GM18498 (cell line): ENCODE results near the gene KCNQ1OT1.

Experiments used
- ATAC-seq: cut with Tn5 transposase; IDR thresholded peaks from one replicate; pipeline ENCODE4 v1.9.1; 2021; ENCODE audit warnings: mild to moderate bottlenecking, moderate library complexity; ENCODE audit not compliant: unreplicated experiment

Gene KCNQ1OT1

DNA sequence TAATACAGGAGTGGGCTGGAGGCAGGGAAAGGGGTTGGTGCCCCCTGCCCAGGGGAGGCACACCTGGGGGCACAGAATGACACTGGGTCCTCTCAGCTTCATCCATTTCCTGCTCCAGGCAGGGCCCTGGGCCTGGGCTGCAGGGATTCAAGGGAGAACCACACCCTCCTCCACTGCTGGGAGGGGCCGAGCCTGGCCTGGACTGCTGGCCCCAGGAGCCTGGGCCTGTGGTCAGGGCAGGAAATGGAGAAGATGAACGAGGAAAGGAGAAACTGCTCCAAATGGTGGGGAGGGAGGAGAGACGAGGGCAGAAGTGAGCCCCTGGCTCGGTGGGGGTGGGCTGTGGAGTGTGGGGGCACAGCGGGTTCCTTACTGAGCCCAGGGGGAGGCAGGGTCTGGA, 38.1 kb upstream of the KCNQ1OT1 start:
- no peak for ATAC-seq

DNA sequence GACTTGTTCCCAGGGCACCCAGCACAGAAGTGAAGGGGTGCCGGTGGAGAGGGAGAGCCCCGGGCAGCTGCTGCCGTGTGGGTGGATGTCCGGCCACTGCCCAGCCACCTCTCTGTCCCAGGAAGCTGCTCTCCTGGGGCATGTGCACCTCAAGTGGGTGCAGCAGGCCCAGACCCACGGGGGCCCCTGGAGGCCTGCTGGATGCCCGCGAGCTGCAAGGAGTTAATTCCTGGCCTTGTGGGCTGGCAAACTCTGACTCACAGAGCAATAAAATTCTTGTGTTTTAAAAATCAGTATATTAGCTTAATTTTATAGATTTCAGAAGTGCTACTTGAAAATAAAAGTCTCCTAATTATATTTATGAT, 37.4 kb upstream of the KCNQ1OT1 start:
- ATAC-seq = no peak

DNA sequence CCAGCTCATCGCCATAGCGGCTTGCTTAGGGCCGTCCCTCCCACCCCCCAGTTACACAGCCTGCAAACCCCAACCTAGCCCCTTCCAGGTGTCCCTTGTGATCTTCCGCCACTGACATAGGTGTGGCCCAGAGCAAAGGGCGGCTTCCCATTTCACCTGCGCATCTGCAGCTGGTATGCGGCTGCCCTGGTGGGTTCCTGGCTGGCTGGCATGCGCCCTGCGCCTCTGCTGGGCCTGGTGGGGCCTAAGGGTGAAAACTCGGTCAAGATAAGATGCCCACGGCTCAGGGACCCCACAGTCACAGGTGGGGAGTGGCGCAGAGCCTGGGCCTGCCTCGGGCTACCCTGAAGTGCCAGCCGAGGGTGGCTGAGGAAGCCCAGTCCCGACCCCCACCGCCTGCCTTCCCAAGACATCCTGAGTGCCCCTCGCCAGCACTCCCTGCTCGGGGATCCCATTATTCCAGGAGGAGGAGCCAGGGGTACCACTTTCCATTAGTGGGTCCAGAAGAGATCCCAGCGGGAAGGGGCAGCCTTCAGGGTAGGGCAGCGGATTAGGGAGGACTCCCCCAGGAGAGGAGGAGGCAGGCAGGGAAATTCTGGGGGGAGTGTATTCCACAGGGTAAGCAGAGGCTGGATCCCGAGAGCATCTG, 36.9 kb upstream of the KCNQ1OT1 start:
- ATAC-seq = no peak

DNA sequence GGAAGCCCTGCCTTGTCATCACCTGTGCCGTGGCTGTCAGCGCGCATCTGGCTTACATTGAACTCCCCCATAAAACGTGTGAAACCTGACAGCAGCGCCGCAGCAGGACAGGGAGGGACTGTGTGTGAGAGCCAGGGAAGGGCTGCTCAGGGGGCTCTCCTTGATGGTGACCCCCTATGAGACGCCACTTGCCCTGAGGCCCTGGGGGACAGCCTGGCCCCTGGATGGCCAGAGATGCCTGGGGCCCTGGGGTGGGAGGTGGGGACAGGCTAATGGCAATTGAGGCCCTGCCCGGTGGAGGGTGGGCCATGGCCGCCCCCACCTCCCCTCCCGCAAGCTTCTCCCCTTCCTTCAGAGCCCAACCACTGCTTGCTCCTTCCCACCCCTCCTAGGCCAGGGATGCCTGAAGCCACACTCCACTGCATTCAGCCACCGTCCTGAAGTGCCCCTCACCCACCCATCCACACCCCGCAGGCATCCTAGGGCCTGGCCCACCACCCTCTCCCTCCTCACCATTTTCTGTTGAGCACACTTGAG, 35.3 kb upstream of the KCNQ1OT1 start:
- ATAC-seq = no peak

DNA sequence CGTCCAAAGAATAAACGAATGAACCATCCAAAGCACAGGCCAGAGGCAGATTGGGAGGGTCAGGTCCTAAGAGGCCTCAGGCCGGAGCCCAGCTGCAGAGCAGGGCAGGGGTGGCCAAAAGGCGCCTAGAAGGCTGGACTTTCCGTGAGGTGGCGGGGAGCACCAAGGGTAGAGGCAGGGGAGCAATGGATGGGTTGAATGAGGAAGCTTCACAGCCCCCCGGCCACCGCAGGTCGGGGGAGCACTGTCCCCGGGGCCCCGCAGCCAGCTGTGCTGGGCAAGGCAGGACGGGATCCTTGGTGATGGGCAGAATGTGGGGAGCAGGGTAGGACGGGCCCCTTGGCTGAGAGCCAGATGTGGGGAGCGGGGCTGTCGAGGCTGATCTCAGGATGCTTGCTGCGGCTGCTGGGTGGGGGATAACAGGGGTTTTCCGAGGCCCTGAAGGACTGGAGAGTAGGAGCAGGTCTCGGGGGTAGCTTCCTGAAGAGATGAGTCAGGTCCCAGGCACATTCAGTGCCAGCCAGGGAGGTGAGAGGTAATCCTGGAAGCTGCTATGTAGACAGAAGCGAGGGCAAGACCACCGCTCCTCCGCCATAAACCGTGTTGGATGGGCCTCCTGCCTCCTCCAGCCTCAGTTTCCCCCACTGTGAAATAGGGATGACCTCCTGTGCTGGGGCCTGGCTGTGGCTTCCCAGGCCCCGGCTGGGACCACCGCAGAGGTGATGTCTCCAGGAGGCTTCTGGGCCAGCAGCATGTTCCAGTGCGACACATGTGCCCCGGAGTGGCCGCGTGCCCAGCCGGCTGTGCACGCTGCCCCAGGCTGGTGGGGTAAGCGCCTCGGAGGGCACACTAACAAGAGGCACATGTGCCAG, 34.6 kb upstream of the KCNQ1OT1 start:
- no peak for ATAC-seq

DNA sequence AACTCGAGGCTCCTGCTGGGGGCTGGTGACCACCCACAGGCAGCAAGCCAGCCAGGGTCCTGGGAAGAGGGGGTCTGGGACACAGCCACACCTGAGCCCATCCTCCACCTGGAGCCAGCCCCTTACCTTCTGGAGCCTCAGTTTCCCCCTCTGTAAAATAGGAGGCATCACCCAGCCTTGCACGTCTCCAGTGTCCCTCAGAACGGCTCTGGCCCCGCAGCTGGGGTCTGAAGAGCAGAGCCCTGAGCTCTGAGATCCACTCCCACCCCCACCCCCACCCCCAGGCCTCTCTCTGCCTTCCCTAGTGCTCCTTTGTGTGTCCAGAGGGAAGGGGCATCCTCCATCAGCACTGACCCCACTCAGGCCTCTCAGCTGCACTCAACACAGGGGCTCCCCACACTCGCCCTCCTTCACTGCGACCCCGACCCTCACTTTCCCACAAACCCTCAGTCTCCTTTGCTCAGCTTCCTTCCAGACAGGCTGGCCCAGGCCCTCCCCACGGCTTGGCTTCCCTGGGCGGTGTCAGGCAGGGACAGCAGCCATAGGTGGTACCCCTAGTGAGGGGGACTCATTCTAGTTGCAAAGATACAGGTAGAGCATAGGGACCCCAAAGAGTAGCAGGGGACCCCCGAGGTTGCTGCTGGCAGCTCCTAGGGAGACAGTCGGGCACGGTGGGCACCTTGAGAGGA, 33.3 kb upstream of the KCNQ1OT1 start:
- ATAC-seq = no peak

DNA sequence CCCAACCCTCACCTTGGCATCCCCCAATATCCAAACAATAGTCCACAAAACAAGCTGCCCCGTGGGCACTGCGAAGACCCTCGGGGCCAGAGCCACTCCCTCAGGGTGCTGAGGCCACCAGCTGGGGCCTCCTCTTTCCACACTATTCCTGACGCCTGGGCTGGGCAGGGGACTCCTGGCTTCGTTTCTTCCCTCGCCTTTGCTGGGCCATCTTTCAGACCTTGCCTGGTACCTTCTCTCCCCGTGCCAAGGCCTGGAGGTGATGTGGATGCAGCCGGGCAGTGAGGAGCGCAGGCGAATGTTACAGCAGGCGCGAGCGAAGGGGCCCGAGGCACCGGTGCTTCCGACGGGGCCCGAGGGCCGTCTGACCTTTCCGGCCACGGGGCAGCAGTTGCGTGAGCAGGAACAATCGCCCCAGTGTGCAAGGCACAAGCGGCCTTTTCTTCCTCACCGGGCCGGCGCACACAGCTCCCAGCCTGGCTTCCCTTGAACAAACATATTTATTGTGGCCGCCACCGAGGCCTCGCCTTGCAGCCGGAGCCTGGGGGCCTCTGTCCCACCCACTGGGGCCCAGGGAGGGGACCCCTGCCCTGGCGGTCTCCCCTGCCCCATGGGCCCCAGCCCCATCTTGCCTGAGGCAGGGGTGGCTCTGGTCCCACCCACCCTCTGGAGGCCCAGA, 32.6 kb upstream of the KCNQ1OT1 start:
- no peak for ATAC-seq

DNA sequence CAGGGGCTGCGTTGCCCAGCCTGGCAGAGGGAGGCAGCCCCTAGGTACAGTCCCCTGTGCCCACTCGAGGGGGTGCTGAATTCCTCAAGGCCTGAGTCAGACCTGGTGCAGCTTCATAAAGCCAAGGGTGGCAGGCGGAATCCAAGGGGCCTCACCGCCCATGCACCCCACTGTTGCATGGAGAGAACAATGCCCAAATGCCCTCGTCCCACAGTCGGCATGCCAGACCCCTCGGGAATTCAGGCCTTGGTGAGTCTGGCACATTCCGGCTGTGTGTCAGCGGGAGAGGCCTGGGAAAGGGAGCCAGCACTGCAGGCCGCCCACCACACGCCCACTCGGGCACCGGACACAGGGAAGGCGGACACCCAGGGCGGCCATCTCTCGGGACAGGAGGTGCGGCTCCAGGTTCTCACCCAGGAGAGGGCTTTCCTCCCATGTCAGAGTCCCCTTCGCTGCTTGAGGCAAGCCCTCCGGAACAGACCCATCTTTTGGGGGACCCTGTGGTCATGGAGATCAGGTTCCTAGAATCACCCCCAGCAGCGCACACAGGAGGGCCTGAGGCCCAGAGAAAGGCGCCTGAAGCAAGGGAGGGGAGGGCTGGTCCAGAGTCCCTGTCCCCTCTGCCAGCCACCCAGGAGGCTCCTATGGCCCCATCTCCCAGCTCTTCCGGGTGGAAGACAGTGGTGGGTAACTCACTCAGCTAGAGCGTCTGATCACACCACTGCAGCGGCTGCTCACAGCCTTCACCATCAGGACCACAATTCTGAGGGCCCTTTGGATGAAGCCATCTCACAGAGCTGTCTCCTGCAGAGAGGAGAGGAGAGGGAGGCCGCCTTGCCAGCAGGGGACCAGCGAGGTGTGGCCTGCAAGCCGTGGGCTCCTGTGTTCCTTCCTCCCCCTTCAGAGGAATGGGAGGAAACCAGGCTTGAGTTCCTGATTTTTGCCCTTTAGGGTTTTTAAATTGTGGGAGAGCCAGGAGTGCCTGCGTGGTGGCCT, 31.6 kb upstream of the KCNQ1OT1 start:
- ATAC-seq = no peak

DNA sequence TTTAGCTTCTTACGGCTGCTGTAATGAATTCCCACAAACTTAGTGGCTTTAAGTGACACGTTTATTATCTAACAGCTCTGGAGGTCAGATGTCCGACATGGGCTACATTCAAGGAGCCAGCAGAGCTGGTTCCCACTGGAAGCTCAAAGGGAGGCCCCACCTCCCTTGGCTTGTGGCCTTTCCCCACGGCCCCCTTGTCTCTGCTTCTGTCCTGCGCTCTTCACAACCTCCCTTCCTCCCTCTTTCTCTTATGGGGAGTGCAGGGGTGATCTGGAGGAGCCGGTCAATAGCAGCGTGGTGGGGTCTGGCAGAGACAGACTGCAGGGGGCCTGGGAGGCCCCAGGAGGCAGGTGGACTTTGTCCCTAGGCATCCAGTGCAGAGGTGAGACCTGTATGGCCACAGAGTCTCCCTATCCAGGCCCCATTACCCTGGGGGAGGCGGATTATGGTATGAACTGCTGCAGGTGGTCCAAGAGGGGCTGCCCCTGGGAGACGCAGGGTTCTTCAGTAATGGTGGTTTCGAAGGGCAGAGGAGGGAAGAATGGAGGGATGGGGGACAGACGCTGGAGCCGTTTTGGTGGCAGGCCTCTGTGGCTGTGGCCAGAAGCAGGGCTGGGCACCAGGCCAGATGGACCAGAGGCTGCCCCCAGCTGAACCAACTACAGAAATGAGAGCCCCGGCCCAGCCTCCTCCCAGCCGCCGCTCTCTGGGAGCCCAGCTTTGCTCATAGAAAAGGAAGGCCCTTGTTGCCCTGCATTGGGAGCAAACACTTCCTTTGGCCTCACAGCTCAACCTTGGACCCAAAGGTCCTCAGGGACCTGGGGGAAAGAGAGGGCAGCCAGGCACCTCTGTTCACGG, 30.7 kb upstream of the KCNQ1OT1 start:
- no peak for ATAC-seq

DNA sequence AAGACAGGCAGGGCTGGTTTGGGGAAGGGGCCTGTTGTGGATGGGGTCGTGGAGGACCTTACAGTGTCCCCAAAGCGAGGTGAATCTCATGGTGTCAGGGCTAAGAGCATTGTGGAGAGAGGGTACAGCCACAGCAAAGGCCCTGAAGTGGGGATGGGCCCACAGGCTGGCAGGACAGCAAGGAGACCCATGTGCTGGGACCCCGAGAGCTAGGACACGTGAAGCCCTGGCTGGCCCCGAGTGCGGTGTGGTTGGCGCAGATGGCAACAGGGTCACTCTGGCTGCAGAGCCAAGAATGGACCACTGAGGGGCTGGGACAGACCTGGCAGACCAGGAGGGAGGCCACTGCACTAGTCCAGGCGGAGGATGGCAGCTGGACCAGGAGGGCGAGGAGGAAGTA, 30.0 kb upstream of the KCNQ1OT1 start:
- no peak for ATAC-seq

DNA sequence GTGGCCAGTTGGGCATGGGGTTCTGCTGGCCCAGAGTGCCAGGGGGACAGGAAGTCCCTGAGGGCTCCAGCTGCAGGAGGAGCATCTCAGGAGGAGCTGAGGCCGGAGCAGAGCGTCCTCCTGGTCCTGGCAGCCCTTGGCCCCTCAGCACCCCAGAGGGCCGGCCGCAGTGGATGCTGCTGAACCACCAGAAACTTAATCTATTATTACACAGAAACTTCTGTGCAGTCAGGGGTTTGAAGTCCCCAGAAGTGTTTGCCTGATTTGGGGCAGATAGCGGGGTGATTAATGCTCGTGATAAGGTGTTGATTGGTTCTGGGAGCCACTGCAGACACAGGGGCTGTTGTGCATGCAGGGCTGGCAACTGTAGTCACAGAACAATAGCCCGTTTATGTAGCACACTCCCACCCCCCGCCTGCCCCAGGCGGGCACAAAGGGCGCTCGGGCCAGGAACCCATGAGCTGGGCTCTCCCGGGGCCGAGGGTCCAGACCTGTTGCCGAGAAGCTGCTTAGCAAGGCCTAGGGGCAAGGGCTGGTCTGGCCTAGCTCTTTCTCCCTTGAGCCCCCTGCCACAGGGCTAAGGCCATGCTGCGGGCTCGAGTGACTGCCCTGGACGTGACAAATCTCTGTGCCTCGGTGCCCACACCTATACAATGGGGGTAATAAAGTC, 29.0 kb upstream of the KCNQ1OT1 start:
- no peak for ATAC-seq

DNA sequence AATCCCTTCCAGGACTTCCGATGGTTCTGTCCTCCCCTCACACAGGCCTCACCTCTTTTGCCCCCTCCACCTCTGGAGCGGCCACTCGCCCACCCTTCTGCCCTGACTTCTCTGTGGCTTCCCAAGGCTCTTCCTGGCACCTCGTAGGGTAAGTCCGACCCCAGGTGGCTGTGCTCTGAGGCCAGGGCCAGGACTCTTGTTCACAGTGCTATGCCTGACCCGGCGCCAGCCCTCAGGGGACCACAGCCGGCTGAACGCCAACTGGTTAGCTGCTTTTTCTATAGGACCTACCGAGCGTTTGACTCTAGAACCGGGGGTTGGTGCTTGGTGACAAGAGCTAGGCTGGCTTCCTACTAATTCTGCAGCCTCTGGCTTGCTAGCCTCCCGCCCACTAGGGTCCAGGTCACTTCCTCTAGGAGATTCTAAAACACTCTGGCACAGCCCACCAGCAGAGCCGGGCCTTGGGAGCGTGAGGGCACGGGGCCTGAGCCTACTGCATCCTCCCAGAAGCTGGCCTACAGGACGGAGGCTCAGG, 28.4 kb upstream of the KCNQ1OT1 start:
- ATAC-seq = no peak

DNA sequence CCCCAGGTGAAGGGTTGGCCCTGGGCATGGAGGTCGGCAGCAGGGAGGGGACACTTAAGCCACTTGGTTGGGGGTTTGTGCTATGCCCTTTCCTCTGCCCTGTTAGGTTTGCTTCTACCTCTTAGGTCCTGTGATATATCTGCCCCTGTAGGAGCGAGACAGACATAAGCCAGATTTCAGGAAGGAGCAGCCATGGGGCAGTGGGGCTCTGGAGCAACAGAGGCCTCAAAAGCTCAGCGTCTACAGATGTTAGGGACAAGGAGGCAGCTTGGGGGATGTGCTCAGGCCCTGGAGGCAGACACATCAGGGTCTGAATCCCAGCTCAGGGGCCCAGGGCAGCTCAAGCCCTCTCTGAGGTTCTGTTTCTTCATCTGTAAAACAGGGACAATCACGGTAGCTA, 27.2 kb upstream of the KCNQ1OT1 start:
- ATAC-seq = no peak

DNA sequence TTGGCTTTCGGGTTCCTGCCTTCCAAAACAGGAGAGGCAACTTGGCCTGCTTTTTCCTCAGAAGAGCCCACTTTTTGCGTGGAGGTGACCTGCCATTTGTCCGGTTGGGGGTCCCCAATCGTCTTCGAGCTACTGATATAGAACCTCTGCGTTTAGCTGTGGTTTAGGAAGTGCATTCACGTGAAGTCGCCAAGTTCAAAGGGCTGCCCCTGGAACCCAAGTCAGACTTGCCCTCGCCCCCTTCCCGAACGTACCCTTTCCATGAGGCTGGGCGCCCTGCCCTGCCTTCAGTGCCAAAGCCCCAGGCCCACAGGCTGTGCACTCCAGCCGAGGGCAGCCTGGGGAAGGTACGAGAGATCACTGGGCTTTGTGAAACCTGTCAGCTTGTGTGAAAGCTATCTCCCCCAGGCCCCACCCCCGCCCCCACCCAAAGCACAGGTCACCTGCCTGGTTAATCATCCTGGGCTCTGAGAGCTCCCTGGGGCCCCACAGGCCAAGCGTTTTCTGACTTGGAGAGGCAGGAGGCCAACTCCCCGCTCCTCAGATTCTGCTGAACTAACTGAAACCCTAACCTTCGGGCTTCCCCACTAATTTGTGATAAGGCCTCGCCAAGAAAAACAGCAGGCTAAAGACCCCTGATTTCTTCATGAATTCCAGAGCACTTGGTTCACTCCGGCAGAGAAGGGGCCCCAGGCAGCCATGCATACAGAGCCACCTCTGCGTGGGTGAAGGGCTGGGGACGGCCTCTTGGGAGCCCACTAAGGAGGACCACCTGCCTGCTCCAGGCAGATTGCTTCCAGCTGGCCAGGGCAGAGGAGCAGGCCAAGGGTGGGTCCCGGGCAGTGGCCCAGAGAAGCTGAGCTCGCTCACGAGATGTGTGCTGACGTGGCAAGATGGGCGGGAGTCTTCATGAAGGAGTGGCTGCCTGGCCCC, 25.8 kb upstream of the KCNQ1OT1 start:
- no peak for ATAC-seq

DNA sequence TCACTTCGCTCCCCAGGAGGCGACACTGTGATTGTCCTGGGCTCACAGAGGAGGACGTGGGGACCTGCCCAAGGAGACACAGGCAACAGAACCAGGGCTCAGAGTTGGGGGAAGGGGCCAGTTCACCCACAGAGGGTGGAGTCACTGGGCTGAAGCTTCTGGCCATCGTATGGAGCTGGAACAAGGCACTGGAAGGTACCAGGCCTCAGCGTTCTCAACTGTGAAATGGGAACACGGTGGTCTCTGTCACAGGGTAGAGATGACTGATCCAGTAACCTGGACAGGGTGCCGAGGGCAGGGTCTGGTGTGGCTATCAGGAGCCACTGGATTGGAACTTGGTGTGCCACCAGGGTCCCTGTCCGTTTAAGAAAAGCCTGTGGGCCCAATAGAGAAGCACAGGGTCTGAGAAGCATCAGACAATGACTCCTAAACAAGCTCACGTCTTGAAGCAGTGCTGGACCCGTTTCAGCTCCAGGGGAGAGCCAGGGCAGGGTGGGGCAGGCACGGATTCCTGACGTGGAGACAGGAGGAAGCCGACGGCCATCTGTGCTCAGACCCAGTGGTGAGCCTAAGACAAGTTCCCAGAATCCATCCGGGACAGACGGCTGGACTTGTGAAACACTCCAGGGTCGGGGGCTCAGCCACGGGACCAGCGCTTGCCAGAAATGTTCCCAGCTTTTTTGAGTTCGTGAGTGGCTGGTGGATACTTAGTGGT, 25.0 kb upstream of the KCNQ1OT1 start:
- ATAC-seq = no peak

DNA sequence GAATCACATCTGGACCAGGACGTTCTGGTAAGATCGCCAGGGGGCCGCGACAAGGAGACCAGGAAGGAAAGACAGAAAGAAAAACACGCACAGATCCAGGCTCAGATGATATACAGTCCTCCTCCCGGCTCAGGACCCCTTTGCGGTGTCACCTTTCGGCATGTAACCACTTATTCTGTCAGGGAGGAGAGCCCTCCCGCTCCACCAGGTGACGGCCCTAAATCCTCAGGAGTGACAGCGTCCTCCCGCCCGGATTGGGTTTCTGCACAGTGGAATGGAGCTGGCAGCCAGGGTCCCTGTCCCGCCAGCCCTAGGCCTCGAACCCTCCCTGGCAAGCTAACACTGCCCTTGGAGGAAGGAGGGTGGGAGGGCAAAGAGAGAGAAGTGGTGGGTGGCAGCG, 24.3 kb upstream of the KCNQ1OT1 start:
- no peak for ATAC-seq

DNA sequence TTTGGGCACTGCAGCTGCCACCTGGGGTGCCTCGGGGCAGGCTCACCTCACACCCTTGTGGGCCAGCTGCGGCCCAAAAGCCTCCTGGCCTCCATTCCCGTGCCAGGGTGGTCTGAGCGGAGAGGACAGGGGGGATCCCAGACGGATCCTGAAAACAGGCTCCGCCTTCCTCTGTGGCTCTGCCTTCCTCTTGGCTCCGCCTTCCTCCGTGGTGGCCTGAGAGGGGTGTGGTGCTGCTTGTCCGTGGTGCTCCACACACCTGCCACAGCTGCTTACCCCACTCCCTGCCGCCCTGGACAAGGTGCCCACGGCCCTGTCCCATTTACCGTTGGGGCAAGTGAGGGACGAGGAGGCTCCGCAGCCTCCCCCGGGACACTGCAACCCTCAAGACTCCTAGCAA, 23.2 kb upstream of the KCNQ1OT1 start:
- ATAC-seq = no peak
